GM21576 (cell line): ENCODE measurements around the gene DIP2B.

ENCODE experiments used
- ATAC-seq: cut with Tn5 transposase; IDR thresholded peaks from one replicate; pipeline ENCODE4 v1.9.1; 2021; ENCODE audit warnings: mild to moderate bottlenecking, moderate library complexity; ENCODE audit not compliant: unreplicated experiment

The DIP2B gene

DNA sequence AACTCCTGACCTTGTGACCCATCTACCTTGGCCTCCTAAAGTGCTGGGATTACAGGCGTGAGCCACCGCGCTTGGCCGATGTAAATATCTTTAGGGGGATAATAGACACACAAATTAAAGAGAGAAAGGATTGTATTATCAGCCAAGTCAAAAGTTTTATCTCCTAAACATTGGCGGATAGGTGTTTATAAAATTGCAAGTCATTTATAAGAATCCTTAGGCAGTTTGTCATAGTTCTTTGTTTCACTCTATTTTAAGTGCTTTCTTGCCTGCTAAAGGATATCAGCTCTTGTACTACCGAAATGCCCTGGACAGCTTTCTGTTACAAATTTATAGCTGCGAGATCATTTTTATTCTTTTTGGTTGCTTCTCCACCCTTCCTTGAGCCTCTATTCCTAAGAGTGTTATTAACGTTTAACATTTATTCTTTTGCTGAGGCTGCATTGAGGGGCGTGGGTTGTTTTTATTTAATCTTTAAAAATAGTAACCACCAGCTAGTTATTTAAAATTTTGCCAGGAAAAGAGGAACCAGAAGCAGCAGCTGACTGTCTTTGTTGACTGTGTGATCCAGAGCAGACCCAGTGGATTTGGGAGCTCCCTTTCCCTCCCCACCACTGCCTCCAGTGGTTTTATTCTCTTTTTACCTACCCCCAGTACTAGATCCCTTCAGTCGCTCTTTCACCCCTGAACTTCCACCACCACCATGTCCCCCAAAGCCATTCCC, 106.4 kb downstream of the DIP2B start:
- no peak for ATAC-seq

DNA sequence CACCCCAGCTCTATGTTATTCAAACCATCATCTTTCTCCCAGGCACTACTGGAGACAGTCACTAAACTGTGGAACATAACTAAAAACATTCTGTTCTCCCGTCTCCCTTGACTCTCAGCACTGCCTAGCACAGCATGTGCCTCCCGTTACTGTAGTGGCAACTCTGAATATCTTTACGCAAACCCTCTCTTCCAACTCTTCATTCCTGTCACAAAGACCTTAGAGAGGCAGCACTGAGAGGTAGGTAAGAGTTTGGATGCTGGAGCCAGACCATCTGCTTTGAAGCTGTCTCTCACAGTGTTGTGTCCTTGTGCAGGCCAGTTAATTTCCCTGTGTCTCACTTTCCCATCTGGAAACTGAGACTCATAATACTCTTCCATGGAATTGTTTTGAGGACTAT, 108.1 kb downstream of the DIP2B start:
- no peak for ATAC-seq

DNA sequence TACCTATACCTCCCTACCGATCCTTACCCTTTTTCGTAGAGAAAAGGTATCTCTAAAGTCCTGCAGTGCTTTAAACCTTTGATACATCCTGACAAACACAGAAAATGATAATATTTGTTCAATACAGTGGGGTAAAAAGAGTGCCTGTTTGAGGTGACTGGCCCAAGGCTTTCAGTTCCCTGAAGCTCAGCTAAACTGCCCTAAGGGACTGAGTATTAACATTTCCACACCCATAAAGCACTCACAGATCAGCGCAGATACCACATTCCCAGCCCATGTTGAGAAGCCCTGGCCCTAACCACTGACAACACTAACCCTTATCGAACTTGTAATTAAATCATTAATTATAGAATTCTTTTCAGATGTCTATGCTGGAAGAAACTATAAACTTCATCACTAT, 108.7 kb downstream of the DIP2B start:
- ATAC-seq: no peak

DNA sequence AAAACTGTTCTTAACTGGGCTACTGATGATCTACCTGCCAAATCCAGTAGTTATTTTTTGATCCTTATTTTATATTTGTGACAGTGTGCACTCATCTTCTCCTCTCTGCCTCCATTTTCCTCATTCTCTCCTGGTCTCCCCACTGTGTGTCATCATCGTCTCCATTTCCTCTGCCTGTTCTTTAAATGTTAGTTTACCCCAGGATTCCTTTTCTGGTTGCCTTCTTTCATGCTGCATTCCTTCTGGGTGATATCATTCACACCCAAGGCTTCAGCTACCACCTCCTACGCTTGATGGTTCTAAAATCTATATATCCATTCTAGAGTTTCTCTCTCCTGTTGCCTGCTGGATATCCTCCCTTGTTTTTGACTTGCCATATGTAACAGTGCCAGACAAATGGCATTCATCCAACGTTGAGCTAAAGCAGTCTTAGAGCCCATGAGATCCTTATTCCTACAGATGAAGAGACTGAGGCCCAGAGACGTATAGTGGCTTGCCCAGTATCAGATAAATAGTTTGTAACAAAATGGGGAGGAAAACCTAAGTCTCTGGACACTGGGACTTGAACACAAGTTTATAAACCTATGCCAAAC, 109.5 kb downstream of the DIP2B start:
- ATAC-seq: no peak

DNA sequence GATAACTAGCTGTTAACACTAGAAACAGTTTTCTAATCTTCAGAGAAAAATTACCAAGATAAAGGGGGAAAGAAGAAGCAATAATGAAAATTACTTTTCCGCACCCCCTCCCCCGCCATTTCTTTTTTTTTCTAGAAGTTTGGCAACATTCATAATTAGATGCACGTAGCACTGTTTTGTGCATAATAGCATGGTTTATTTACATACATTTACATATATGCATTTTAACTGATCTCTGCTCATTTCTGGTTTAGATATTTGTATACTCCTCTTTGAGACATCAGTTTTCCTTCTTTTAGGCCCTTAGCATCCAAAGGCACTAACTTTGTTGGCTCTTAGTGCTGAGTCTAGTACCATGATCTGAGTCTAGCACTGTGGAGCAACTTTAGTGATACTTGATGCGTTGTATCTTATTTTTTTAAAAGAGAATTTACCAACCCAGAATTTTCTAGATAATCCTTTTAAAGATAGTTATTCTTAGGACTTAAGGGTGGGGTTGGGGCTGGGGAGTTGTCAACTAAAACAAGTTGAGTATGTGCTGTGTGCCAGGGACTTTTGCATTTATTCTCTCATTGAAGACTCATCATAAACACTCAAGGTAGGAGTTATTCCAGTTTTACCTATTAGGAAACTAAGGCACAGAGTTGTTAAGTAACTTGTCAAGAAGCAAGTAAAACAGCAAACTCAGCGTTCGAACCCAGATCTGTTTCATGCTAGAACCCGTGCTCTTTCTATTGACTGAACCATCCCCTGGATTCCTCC, 110.5 kb downstream of the DIP2B start:
- no peak for ATAC-seq

DNA sequence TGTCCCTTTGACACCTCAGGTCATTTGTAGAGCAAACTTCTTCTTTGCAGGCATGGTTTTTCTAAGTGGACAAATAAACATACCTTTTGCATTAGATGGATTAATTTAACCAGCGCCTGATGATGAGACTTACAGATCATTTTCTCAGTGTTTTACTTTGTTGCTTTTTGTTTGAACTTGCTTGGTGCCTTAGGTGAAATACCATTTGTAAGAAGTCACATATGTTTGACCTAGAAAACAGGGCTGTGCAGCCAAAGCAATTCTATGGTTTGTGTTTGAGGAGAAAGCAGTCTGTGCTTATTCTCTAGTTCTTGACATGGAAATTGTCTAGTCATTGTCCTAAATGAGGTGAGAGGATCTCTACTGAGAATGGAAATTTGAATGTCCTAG, 111.1 kb downstream of the DIP2B start:
- ATAC-seq: no peak

DNA sequence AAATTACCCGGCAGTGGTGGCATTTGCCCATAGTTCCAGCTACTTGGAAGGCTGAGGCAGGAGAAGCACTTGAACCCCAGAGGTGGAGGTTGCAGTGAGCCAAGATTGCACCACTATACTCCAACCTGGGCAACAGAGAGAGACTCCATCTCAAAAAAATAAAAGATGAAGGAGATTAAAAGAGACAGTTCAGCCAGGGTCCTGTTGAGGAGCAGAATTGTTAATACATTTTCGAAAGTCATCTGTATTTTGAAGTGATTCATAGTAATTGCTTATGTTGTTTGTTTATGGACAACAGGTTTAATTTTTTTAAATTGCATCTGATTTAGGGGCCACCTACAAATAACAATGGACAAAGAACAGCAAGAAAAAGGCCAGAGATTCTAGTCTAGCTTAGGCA, 112.9 kb downstream of the DIP2B start:
- no peak for ATAC-seq

DNA sequence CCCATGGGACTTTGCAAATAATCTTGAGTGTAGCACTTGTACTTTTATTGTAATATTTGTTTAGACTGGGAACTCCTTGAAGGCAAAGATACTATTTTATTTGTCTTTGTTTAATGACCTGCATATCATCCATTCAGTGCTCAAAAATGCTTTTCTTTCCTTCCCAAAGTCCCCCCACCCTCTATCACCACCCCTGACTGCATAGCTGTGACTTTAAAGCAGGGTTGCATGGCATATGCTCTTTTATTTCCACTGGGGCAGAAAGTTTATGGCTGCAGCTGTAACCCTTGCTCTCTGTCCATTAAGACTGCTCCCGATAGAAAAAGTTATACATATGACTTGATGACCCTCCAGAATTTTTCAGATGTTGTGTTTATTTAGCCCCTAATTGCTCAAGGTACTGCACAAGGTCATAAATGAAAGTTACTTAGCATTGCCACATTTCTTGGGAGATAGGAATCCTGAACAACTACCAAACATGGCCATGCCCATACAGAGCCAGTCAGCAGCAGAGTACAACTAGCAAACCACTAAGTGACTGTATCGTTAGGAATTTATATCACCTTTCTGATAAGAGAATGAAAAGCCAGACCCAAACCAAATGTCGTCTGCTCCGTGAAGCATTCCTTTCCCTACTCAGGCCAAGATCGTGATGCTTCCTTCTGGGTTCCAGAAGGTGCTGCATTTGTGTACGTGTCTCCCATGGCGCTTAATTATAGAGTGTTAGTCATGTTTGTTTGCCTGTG, 114.3 kb downstream of the DIP2B start:
- no peak for ATAC-seq

DNA sequence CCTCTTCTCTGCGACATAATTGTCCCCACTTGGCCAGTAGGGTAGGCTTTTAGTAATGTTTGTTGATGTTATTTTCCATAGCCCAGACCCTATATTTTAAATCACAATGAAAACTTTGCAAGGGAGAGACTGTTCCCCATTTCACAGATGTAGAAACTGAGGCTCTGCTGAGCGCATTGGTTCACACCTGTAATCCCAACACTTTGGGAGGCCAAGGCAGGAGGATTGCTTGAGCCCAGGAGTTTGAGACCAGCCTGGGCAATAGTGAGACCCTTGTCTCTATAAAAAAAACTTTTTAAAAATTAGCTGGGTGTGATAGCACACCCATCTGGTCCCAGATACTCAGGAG, 114.8 kb downstream of the DIP2B start:
- no peak for ATAC-seq

DNA sequence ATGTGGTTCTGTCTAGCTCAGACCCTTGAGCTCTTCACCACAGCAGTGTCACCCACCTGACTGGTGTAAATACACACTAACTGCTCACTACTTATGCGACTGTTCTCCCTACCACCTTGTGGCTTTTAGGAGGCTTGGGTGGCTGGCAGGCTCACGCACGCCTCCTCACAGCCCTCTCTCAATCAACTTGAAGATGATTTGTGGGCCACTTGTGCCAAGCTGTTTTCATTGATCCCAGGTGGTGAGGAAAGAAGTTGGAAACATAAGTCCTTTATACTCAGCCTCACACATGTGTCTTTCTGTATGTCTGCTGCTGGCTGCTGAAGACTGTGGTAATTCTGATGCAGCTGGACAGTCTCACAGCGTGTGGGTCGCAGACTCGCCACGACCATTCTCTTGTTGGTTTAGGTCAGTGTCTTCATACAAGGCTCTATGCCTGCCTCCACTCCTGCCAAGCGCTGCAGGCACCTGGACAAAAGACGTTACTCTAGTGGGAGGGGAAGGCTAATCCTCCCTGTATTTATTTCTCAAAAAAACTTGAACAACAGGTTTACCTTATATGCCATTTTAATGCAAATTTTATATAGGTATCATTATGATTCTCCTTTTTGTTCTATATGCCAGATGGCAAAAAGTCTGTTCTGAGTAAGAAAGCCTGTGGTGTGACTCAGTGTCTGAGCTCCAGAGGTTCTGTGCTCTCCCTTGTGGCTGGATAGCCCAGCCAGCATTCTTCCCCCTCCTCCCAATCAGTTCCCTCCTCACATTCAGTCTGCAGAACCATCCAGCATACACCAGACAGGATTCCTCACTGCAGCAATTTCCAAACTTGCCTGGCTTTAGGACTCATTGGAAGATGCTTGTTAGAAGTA, 115.6 kb downstream of the DIP2B start:
- ATAC-seq: no peak

DNA sequence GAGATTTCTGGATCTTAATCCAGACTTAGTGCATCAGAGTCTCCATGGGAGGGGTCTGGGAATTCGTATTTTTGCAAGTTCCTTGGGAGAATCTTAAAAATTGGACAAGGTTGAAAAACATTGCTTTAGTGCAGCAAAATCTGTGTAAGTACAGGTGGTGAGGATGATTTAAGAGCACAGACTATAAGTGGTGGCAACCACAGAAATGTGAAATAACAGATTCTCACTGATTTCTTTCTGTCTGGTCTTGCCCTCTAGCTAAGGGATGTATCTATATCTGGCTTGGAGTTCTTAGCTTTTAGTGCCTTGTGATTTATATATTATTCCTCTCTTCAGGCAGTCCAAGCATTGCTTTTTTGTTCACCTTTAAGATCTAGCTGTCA, 116.2 kb downstream of the DIP2B start:
- no peak for ATAC-seq

DNA sequence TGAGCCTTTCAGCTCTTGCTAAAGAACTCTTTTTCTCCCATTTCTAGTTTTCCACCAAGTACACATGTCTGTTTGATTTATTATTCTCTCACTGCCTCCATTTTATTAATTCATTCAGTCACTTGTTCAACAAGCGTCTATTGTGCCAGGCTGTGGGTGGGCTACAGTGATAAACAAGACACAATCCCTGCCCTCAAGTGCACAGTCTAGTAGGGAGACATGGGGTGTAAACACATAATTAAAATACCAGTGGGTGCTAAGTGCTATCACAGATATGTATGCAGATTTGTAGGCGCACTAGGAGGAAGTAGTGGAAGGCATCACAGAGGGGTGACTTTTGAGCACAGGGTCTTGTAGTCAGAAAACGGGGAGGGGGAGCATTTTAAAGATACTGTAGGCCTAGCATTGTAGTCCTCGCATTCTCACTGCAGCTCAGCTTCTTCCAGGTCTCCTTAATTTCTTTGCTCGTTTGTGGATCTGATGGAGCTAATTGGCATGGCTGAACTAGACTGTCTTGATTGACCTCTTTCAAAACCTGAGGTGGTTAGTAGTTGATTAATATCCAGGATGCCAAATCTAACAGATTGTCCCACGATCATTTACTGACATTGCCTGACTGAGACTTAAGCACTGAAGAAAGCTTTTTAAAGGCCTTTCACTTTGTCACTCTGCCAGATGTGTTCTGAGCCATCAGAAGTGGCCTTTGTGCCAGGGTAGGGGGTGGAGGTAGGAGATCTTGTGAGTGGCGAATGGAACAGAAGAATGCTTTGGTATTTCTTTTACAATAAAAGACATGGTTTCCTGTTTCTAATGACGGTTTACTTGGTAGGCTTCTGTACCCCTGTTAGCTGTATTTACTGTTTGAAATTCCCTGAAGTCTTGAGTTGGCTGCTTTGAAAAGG, 116.9 kb downstream of the DIP2B start:
- no peak for ATAC-seq

DNA sequence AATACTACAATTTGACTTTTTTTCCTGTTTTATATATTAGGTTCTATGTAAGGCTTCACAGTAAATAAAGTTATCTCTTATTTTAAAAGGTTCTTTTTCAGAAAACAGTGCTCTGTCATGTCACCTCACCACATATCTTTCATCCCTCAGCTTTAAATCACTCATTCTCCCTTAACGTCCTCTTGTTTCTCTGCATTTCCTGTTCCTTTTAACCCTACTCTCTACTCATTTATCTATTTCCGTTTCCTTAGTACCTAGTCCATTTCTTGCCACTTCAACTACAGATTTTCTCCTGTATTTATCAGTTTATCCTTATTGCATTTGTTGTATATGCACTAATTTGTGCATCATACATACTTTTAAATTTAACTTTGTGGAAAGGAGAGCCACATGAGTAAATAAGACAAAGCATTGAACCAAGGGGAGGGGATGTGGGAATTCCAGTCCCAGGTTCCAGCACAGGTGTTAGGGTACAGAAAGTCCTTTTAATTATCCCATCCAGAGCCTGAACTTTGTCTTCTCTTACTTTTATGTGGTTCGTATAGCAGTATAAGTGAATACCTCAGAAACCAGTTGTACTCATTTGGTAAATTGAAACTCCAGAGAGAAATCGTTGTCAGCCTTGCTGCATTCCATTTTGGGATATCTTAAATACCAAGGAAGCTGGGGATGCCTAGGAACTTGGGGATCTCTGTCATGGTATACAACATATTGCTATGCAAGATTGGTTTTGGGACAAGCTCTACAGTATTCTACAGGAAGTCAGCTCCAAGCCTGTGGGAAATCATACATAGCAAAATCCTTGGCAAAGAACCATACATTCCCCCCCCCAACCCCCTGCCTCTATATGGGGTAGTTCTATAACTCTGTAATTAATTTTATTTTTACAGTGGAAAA, 120.5 kb downstream of the DIP2B start:
- no peak for ATAC-seq

DNA sequence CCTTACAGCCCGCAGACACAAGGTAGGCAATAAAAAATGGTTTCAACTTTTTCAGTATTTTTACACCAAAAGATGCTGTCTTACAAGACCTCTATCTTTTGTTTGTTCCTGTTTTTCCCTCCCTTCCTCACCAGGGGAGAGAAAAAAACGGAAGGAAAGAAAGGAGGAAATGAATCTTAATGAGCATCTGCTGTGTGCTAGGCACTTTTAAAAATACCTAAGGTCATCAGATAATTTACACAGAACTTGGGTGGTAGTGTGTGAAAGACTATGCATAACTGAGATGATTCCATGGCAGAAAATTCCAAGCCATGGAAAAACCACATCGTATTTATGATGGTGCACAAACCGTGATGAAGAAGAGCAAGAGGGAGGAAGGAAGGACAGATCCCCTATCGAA, 121.2 kb downstream of the DIP2B start:
- ATAC-seq: no peak

DNA sequence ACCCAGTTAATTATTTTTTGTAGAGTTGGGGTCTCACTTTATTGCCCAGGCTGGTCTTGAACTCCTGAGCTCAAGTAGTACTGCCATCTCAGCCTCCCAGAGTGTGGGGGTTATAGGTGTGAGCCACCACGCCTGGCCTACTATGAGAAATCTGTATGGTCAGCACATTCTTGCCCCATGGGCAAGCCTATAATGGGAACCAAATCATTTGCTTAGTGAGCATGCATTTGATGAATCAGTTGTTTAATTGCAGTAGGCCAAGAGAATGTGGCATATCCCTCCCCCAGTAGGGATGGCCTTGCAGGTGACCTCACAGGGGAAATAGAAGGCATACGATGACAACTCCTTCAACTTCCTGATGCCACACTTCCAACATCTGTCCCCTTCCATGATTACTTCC, 122.7 kb downstream of the DIP2B start:
- no peak for ATAC-seq

DNA sequence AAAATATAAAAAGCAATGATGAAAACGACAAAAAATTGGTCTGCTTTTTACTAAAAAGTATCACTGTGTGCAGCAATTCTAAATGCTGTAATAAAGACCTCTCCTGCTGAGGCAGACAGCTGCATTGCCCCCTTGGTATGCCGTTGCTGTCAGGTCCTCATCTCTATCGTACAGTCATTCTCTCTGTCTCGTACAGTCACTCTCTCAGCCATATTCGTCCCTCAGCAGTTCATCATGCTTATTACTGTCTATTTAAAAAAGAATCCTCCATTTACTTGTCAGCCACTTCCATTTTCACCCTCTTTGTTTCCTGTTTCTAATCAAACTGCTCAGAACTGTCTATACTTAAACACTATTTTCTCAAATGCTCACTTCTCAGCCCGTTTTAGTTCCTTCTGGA, 123.6 kb downstream of the DIP2B start:
- ATAC-seq: no peak

DNA sequence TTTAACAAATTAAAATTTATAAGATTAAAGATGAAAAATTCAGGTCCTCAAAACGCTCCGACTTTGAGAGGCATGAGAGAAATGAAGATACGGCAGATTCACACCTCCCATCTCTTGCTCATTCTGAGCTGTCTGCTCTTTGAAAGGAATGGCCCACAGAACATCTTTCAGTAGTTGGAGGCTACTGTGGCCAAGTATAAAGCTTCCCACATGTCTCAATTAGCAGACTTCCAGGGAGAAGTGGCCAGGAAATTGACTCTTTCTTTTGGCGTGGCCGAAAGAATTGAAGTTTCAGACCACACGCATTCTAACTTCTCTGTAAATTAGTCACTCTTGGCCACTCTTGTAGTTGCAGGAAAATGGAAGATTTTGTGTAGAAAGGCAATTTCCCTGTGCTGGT, 129.2 kb downstream of the DIP2B start:
- no peak for ATAC-seq

DNA sequence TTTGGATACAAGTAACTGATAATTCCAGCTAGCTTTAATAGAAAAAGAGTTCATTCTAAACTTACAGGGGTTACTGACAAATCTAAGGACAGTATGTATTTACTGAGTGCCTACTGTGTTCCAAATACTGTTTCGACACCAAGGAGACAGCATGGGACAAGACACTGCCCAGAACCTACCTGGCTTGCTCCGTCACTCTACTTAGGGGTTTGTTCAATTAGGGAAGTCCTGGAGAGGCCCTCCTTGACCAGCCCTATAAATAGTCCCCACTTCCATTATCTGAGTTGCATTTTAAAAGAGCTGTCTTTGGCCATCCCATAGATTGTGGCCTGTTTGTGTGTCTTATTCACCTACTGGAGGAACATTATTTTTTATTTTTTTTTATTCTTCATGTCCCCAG, 129.6 kb downstream of the DIP2B start:
- ATAC-seq: no peak

DNA sequence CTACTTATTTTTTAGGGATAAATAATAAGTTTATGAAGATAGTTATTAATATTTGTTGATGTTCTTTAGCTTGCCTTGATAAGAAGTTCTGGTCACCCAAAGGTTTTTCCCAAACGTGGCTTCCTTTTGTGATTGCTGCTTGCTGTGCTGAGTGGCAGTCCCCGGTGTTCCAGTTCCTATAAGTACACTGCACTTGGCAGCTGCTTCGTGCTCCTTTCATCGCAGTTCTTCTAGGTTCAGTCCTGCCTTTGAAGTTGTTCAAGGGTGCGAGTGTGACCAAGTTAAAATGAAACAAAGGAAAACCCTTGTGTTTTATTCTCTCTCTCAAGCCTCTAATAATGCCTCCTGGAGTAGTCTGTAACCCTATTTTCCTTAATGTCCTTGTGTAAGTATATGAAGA, 130.6 kb downstream of the DIP2B start:
- no peak for ATAC-seq
